ENCODE data around the gene SLC35B2. TPM values are rescaled to one million over a fixed set of nuclear protein-coding genes. Genes with fewer than 3 reads are reported as not detected.

The SLC35B2 gene
- total RNA-seq (2014; rRNA removed; shearing (Covaris generic)) (10.1 and 13.9 TPM in 2 replicates), total RNA-seq (2022) (15.3 and 16.5 TPM in 2 replicates), Bru-seq, nascent RNA (percentile 55 among the genes with signal in this experiment), BruChase-seq, experiment 1, labeled RNA remaining after a 6-hour chase (percentile 56 among the genes with signal in this experiment), BruChase-seq, experiment 2, labeled RNA remaining after a 2-hour chase (percentile 74 among the genes with signal in this experiment)
- long read RNA-seq, transcript SLC35B2-207 (4 exons, 2,063 nt), result minor isoform, 15 of 48 reads
- long read RNA-seq, transcript SLC35B2-202 (4 exons, 2,043 nt), result major isoform, 24 of 48 reads
- long read RNA-seq, partial matches to known transcripts, result 3 of 48 reads
- long read RNA-seq, other reads (novel, unspliced or antisense), result 6 of 48 reads

DNA sequence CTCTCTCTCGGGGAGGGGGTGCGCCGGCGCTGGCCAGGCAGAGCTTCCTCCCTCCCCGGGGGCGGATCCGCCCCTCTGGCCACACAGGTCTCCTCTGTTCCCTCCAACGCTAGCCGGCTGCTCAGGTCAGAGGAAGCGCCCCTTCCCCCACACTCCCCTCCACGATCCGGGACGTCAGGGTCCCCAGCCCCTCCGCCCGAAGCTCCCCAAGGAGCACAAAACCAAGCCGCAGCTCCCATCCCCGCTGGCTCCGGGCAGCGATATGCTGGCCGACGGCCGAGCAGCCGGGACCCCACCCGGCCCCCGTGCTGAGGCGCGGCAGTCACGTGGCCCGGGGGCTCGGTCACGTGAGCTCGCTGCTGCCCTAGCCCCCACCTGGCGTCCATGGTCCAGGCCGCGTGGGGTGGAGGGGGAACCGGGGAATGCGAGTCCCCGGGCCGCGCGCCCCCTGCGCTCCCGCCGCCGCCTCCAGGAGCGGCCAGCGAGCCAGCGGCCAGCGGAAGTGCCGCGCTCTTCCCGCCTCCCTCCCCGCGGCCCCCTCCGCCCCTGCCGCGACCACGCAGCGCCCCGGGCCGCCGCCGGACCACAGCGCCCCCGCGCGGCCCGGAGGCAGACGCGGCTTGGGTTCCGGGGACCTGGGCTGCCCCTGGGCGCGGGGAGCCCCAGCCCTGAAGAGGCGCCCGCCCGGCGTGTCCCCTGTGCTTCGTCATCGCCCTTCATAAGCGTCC, at the start of gene SLC35B2:
SLC35B2 (minus strand) TSS at position 504 of the 728 bp plus-strand sequence; CDS start at position 386, 118 bp downstream.
- H3K4me1 ChIP-seq (ENCODE audit: insufficient read depth, low read length, poor library complexity, severe bottlenecking), result peaks cover 73% of the 10 kb centered on the region
- intact Hi-C loops (cut with micrococcal nuclease; ENCODE audit: unreplicated experiment), result no loop called here
- TF ChIP-seq CTCF (conservative IDR thresholded peaks at IDR 0.05; ENCODE audit: low read length) (peak; percentile 75), EZH2phosphoT487 (IDR thresholded peaks at IDR 0.05; ENCODE audit: borderline replicate concordance, low read depth, low read length) (no peak)

DNA sequence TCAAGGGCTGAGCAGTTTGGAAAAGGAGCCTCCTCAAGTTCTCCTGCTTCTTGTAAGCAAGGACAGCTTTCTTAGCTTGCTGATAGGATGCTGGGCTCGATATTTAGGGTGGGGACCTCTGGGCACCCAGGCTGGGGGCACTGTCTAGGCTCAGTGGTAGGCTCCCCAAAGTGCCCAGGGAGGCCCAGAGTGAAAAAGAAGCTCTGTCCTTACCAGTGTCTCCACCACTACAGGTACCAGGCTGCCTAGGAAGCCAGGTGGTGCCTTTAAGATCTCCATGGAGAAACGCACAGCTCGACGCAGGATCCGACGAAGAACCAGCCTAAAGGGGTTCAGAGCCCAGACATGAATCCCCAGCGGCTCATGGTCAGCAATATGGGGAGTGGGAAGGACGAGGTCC, 49.4 kb upstream of the SLC35B2 start:
- DNase-seq (ENCODE audit: low spot score), result no peak
- Histone ChIP-seq H3K4me1 (ENCODE audit: insufficient read depth, low read length, poor library complexity, severe bottlenecking) (peaks cover 1% of the 10 kb centered on the region), H3K27ac (ENCODE audit: low read depth, low read length, poor library complexity, severe bottlenecking) (no peak overlapping the region), H3K4me2 (ENCODE audit: low read length) (no peak overlapping the region), H3K36me3 (ENCODE audit: insufficient read depth, low read length) (peaks cover 87% of the 10 kb centered on the region), H4K20me1 (ENCODE audit: insufficient read depth, low read length) (no peaks in the 10 kb centered on the region), H2AFZ (ENCODE audit: low read length) (no peak overlapping the region), H3K9me2 (ENCODE audit: insufficient read depth, low read length) (no peaks in the 10 kb centered on the region), H3K9me3 (ENCODE audit: low read length) (no peaks in the 10 kb centered on the region), H3K79me2 (ENCODE audit: insufficient read depth, low read depth, low read length) (no peaks in the 10 kb centered on the region), H3K4me3 (ENCODE audit: low read depth, low read length, poor library complexity, severe bottlenecking) (no peak overlapping the region)
- BruUV-seq (replicated peaks), result no TSS peak
- CTCF ChIA-PET (ENCODE audit: unreplicated experiment), result no interaction called here
- intact Hi-C loops (cut with micrococcal nuclease; ENCODE audit: unreplicated experiment), result no loop called here
- POLR2A ChIA-PET, result no interaction called here
- TF ChIP-seq CTCF (conservative IDR thresholded peaks at IDR 0.05; ENCODE audit: low read length) (no peak), EZH2phosphoT487 (IDR thresholded peaks at IDR 0.05; ENCODE audit: borderline replicate concordance, low read depth, low read length) (no peak)

More for the DNA sequence above, at the start of gene SLC35B2:
- BruUV-seq (replicated peaks), result no TSS peak
- H3K4me3 ChIP-seq (ENCODE audit: low read depth, low read length, poor library complexity, severe bottlenecking), result peak within 1 kb of the TSS; percentile 91
- H3K9me2 ChIP-seq (ENCODE audit: insufficient read depth, low read length), result no peaks in the 10 kb centered on the region
- CTCF ChIA-PET (ENCODE audit: unreplicated experiment), result interaction anchor here (0.6 to 1.2 kb wide), 5 partner anchors 15 to 1874 kb away, joined by 3 to 4 read pairs (median 4); partner anchors contain the start of gene SLC29A1
- peak within 1 kb of the TSS; percentile 64 for H3K27ac ChIP-seq (ENCODE audit: low read depth, low read length, poor library complexity, severe bottlenecking)
- DNase-seq (ENCODE audit: low spot score), result peak; percentile 84
- H3K9me3 ChIP-seq (ENCODE audit: low read length), result no peaks in the 10 kb centered on the region
- H4K20me1 ChIP-seq (ENCODE audit: insufficient read depth, low read length), result peaks cover 4% of the 10 kb centered on the region; the same call in 1 of the 2 replicates
- POLR2A ChIA-PET, result interaction anchor here (0.5 to 2.1 kb wide), 6 partner anchors 10 to 487 kb away, joined by 3 to 19 read pairs (median 4); partner anchors contain the start of genes HSP90AB1, SLC29A1 and VEGFA
- peaks cover 15% of the 10 kb centered on the region; the same call in 1 of the 2 replicates for H3K79me2 ChIP-seq (ENCODE audit: insufficient read depth, low read depth, low read length)
- peaks cover 87% of the 10 kb centered on the region for H3K36me3 ChIP-seq (ENCODE audit: insufficient read depth, low read length)
- H2AFZ ChIP-seq (ENCODE audit: low read length), result peak within 1 kb of the TSS; percentile 82; the same call in 1 of the 2 replicates
- H3K4me2 ChIP-seq (ENCODE audit: low read length), result peak within 1 kb of the TSS; percentile 100

All from OCI-LY7 (cell line).